Left forelimb (tissue), 1 donor: Measurements from ENCODE around the gene PLEKHA8.
A peak's percentile ranks its signal among the peaks of the same experiment; 100 is the strongest.

Source experiments
- DNase-seq: peaks from one replicate; pipeline ENCODE4 v3.0.0-alpha.2; 2018; ENCODE audit warnings: low spot score

The PLEKHA8 gene, protein sequence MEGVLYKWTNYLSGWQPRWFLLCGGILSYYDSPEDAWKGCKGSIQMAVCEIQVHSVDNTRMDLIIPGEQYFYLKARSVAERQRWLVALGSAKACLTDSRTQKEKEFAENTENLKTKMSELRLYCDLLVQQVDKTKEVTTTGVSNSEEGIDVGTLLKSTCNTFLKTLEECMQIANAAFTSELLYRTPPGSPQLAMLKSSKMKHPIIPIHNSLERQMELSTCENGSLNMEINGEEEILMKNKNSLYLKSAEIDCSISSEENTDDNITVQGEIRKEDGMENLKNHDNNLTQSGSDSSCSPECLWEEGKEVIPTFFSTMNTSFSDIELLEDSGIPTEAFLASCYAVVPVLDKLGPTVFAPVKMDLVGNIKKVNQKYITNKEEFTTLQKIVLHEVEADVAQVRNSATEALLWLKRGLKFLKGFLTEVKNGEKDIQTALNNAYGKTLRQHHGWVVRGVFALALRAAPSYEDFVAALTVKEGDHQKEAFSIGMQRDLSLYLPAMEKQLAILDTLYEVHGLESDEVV

DNA sequence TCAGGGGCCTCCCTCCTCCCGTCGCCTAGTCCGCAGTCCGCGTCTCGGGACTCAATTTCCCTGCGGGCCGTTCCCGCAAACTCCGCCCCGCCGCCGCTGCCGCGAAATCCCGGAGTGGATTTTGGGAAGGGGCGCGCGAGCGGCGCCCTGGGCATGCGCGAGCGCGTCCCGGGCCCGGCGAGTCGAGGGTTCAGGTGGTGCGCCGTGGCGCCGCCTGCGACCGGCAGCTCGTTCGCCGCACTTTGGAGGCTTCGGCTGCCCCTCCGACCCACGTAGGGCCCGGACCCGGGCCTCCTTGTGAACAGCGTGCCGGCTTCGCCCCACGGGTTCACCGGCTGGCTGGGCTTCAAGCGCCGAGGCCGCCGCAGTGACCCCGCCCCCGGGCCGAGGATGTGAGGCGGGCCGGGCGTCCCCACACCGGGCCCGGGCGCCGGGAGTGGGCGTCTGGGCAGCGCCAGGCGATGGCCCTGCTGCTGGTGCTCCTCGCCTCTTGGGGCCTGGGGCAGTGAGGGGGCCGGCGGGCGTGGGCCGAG, at the start of gene PLEKHA8:
Gene PLEKHA8 (plus strand): TSS at position 197 of the 533 bp plus-strand sequence. CDS start 351 bp downstream, outside the sequence.
- peak; percentile 93 for DNase-seq

DNA sequence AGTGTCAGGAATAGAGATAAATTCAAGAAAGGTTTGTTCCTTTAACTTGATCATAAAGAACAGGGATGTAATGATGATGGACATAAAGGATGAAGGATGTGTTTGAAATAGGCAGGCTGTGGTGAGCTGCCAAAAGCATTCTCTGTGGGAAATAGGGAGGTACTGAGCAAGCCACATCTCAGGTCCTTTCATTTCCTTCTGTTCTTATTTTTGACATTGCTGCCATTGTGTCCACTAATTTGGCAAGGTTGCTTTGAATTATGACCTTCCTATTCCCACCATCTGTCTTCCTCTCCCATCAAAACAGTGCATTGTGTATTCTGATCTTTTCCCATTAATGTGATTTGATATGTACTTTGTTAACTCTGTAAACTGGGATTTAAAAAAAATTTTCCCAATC, 48.1 kb upstream of the PLEKHA8 start:
- DNase-seq, result no peak

DNA sequence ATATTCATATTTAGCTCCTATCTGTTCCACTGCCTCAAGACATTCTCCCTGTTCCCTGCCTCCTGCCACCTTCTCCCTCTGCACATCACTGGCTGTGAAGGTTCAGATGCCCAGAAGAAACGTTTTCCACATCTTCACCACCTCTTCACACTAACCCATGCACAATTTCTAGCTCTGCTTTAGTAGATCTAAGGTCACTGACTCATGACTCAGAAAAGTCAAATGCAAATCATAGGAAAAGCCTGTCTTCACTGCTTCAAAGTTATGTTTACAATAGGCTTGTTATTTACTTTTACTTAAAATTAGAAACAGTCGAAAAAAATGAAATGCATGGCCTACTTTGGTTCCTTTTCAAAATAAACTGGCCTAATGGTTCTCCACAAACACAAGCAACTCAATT, 41.1 kb upstream of the PLEKHA8 start:
- DNase-seq, result no peak

GRCh38 chr7:29987811-29988317, 40.3 kb upstream of the PLEKHA8 start:
- DNase-seq, result no peak

GRCh38 chr7:29988424-29989256, 39.6 kb upstream of the PLEKHA8 start:
- DNase-seq, result no peak

DNA sequence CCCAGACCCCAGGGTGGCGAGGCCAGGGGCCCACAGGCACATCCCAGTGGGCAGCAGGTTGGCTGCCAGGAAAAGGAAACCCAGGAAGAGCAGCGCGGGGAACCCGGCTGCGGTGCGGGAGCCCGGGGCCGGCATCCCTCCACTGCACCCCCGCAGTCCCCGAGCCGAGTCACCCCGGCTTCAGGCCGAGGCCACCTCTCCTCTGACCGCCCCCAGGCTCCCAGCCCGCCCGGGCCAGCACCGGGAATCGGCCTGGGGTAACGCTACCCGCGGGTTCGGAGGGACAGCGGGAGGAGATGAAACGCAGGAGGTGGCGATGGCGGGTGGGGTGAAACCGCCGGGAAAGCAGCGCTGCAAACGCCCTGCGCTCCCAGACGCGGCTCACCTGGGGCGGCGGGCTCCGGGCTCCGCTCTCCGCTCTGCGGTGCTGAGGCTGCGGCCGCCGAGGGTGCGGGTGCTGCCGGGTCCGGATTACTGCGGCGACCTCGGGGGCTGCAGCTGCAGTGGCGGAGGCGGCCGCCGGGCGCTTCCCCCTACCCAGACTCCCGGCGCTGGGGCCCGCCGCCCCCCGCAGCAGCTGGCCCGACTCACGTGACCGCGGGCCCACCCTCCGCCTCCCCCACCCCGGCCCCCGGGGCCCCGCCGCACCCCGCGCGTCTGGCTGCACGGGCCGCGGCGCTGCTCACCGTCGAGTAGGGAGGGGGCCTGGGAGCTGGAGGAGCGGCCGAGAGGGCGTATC, 38.8 kb upstream of the PLEKHA8 start, which contains the start of gene SCRN1:
Gene SCRN1 (minus strand): TSS at position 545 of the 739 bp plus-strand sequence. CDS start 20,734 bp downstream, outside the sequence.
- DNase-seq, result peak; percentile 86

DNA sequence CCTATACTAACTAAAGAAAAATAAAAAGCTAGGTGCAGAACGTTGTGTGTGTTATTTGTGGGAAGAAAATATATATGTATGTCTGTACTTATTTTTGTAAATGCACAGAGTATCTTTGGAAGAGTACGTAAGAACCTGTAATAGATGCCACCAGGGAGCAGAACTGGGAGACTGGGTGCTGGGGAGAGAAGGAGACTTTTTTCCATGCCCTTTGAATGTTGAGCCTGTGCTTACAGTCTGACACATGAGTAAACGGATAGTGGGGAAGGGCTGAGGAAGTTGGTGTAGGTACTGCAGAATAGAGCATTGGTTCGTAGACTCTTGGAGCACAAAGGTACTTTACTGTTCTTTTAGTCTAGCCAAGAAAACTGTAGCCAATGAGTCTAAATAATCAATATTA, 37.3 kb upstream of the PLEKHA8 start:
- DNase-seq, result no peak

GRCh38 chr7:29991937-29992336, 36.3 kb upstream of the PLEKHA8 start:
- no peak for DNase-seq

DNA sequence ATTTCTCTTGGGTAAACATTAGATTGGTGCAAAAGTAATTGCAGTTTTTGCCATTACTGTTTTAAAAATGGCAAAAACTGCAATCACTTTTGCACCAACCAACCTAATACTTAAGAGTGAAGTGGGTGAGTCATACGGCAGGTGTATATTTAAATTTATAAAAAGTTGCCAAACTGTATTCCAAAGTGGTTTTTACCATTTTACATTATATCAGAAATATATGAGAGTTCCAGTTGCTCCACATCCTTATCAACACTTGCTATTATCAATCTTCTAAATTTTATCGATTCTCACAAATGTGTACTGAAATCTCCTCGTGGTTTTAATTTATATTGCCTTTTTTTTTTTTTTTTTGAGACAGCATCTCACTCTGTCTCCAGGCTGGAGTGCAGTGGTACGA, 35.1 kb upstream of the PLEKHA8 start:
- DNase-seq, result no peak

- DNase-seq, result no peak
These were observed 32.6 kb upstream of the PLEKHA8 start for GRCh38 chr7:29995652-29996051.

DNA sequence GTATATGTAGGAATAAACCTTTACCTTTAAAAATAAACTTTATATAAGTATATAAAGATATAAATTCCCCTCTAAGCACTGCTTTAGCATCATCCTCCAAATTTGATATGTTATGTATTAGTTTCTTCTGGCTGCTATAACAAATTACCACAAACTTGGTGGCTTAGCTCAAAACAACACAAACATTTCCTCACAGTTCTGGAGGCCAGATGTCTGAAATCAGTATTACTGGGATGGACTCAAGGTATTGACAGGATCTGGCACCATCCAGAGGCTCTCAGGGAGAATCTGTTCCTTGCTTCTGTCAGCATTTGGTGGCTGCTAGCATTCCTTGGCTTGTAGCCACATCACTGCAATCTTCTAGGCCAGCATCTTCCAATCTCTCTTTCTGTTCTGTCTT, 31.9 kb upstream of the PLEKHA8 start:
- no peak for DNase-seq

GRCh38 chr7:29998489-29998888, 29.7 kb upstream of the PLEKHA8 start:
- DNase-seq, result no peak

DNA sequence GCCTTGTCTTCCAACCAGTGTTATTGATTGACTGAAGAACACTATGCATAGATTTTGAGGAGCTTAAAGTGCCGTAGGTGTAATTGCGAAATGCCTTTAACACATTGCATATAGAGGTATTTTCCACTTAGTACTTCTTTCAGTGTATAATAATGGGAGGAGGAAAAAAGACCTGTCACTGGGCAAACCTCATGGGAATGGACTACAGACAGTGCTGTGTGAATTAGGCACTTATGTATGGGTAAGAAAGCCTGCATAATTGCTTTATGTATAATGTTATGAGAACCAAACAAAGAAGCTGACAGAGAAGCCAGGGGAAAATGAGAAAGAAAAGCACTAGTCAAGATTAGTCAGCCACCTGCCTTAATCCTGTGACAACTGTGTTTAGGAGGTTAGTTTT, 26.2 kb upstream of the PLEKHA8 start:
- no peak for DNase-seq

GRCh38 chr7:30003098-30003497, 25.1 kb upstream of the PLEKHA8 start:
- no peak for DNase-seq

GRCh38 chr7:30005464-30005863, 22.7 kb upstream of the PLEKHA8 start:
- no peak for DNase-seq

DNA sequence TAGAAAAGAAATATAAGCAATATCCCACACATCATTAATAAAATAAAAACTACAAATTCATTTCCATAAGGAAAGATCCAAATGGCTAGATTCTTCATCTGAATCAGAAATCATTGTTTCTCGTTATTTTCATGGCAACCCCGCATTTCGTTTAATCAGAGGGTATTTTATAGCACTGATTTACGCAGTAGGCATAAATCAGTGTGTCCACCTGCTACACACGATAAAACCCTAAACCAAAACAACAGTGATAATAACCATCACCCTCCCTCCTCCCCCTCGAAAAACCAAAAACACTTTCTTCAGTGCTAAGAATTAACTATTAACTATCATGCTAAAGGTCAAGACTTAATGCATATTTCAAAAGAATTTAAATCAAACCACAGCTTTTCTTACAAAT, 18.2 kb upstream of the PLEKHA8 start:
- DNase-seq, result no peak

DNA sequence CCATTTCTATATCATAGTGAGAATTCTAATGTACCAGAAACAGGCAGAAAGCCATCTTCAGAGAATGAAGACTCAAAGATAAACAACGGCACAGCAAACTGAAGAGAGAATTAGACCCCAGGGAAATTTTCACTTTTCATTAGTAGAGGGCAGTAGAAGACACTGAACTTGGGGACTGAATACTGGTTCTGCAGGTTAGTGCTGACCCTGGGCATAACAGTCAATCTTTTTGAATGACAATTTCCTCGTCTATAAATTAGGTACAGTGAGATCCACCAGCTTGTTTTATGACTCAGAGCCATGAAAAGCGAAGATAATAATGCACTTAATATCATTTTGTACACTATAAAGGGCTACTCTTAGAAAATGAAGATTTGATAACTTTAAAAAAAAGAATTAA, 15.5 kb upstream of the PLEKHA8 start:
- DNase-seq, result no peak

DNA sequence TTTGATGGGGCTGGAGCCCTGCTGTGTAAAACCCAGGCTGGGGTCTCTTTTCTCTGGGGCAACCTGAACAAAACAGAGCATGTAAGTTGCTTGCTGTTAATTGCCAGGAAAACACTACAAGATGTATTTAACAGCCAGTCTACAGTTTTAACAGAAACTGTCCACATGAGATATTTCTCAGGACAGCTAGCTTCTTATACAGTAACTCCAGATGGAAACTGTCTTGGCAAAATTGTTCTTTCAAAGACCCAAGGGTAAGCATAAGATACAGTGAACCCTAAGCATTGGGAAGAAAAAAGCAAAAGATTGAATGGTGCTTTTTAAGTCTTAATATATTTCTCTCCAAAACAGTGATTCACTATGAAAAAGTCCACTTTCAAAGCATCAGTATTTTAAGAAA, 9.8 kb upstream of the PLEKHA8 start:
- no peak for DNase-seq

DNA sequence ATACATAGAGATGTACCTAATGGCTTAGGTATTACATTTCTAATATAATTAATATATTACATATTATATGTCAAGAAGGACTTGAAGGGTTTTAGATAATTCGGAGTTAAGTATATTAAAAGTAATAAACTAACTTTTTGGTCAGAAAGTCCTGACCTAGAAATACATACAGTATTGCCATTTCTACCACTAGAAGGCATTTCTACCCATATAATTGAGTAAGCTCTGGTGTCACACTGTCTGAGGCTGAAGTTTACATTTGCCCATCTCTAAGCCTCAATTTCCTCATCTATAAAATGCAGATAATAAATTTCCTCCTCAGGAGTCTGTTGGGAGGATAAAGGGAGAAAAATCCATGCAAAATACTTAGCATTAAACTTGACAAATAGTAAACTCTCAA, 8.8 kb upstream of the PLEKHA8 start:
- DNase-seq, result no peak

DNA sequence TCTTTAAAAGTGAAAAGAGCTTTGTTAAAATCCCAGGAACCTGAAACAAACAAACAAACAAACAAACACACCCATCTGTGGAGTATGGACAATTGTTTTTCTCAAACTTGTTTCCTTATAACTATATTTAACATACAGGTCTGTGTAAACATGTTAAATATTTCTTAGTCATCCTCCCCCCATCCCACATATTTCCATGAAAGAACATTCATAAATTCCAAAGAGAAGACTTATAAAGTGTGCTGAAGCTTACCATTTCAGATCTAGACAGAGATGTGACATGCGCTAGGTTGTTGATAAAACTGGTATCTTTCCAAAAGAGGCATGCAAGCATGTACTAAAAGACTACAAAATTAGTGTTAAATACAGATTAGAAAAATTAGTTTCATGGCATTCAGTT, 8.3 kb upstream of the PLEKHA8 start:
- no peak for DNase-seq

GRCh38 chr7:30020535-30020934, 7.7 kb upstream of the PLEKHA8 start:
- no peak for DNase-seq

DNA sequence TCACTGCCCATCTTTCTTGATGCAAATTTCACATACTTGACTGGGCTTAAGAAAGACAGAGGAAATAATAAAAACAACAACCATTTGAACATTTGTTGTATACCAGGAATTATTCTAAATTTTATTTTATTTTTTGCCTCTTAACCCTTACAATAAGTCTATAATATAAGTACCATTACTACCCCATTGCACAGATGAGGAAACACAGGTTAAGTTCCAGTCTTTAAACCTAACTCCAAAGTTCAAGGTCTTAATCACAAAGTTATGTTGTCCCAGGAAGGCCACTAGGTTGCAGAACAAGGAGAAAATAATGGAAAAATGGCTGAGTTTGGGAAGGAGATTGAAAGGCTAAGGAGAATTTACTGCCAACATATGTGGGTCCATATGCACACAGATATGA, 5.2 kb upstream of the PLEKHA8 start:
- DNase-seq, result no peak
